ENCODE results near the gene AGPS. TPM values are rescaled to one million over a fixed set of nuclear protein-coding genes. Genes with fewer than 3 reads are reported as not detected.
A peak's percentile ranks its signal among the peaks of the same experiment; 100 is the strongest.

Gene AGPS
- total RNA-seq, 1 experiment from 2014 or later = 124 TPM

DNA sequence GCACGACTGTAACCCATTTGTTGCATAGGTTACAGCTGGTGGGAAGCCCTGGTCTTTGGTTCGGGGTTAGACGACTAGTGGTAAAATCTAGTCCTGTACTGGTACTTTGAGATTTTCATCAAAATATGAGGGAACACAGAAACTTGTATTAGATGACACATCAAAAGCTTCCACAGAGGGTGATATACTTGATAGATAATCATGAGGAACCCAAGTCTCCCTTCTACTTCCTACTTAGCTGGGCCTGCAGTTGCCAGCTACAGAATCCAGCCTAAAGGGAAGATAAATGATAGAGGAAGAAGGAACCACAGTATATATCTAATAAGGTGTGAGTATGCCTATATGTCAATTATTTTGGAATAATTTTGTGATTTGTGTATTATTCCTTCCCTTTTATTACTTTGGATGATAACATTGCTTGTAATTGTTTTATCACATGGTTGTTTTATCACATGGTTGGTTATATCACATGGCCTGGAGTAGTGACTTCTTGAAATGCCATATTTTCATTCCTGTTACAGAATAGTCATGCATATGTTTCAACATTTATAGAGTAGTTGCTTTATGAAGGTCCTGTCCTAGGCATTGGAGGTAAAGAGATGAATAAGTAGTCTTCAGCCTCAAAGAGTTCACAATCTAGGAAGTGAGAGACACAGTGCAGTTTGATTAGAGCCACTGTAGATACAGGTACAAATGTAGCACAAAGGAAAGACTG, 2.9 kb downstream of the AGPS start:
- DNase-seq (ENCODE audit: low read depth in 1 of 2, low spot score in 2 of 2) = no peak

DNA sequence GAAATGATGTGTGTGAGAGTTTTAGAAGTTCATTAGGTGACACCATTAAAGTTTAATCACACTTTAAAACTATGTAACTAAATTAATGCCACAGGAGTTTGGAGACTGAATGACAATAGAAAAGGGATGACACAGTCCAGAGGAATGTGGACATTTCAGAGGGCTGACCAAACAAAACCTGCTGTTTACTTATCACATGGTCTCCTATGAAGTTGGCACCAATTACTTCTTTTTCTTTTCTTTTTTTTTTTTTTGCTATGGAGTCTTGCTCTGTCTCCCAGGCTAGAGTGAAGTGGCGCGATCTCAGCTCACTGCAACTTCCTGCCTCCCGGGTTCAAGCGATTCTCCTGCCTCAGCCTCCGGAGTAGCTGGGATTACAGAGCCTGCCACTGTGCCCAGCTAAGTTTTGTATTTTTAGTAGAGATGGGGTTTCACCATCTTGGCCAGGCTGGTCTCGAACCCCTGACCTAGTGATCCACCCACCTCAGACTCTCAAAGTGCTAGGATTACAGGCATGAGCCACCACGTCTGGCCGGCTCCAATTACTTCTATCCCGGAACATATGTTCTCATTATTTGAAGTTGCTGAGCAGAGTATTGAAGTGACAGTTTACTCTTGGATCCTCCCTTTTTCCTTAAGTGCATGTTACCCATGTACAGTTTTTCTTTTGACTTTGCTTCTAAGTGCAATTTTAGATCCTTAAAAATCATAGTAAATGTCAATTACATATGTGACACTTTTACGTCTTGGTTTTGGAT, 4.3 kb downstream of the AGPS start:
- Histone ChIP-seq H3K4me3 (peak overlapping the region; percentile 13), H3K27ac (peak overlapping the region; percentile 98), H3K9me3 (replicated peaks) (no peaks in the 10 kb centered on the region), H3K4me1 (replicated peaks) (peaks cover 65% of the 10 kb centered on the region), H3K27me3 (replicated peaks) (no peaks in the 10 kb centered on the region), H3K36me3 (peaks cover 16% of the 10 kb centered on the region)
- peak; percentile 65 to 93 for DNase-seq (ENCODE audit: low read depth in 1 of 2, low spot score in 2 of 2)

More for the DNA sequence above, 2.9 kb downstream of the AGPS start:
- H3K27ac ChIP-seq = peak overlapping the region; percentile 98
- H3K4me1 ChIP-seq (replicated peaks) = peaks cover 63% of the 10 kb centered on the region
- H3K9me3 ChIP-seq (replicated peaks) = no peaks in the 10 kb centered on the region
- H3K36me3 ChIP-seq = peaks cover 16% of the 10 kb centered on the region
- H3K27me3 ChIP-seq (replicated peaks) = no peaks in the 10 kb centered on the region
- no peak overlapping the region for H3K4me3 ChIP-seq

DNA sequence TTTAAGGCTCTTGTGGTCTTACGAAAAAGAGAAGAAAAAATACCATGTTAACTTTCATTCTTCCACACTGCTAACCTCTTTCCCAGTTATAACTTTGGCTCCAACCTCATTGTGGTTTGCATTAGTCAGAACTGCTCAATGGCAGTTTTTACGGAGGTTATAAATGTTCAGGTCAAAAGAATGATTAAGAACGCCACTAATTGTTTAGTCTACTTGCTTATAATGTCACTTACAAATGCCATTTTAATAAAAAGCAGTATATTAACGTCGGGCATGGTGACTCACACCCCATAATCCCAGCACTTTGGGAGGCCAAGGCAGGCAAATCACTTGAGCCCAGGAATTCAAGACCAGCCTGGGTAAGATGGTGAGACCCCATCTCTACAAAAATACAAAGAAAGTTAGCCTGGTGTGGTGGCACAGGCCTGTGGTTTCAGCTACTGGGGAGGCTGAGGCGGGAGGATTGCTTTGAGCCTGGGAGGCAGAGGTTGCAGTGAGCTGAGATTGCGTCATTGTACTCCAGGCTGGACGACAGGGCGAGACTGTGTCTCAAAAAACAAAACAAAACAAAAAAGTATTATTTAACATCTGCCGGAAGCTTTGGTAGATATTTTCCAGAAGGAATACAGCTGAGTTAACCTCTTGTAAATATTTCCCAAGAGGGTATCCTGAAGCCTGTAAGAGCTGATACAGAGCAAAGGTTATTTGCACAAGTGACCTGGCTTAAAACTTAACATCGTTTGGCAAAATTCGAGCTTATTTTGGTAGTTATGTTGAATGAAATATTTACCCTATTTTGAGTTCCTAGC, 5.1 kb downstream of the AGPS start:
- H3K4me1 ChIP-seq (replicated peaks) = peaks cover 59% of the 10 kb centered on the region

DNA sequence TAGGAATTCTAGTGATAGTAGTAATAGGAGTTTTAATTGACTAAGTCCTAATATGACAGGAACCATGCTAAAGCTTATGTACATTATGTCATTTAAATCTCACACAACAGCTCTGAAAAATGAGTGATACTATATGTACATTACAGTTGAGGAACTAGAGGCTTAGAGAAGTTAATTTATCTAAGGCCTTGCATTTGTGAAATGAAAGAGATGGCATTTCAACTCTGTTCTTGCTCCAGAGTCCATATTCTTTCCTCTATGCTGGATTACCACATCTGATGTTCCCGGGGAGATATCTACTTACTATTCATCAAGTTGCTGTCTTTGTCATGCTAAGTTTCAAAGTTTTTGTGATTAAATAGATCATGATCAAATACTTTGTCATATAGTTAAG, 5.7 kb downstream of the AGPS start:
- no peaks in the 10 kb centered on the region for H3K9me3 ChIP-seq (replicated peaks)
- no peaks in the 10 kb centered on the region for H3K27me3 ChIP-seq (replicated peaks)
- no peak for DNase-seq (ENCODE audit: low read depth in 1 of 2, low spot score in 2 of 2)
- H3K36me3 ChIP-seq = peaks cover 8% of the 10 kb centered on the region; the same call in 1 of the 2 replicates
- H3K4me1 ChIP-seq (replicated peaks) = peaks cover 59% of the 10 kb centered on the region
- H3K27ac ChIP-seq = peak overlapping the region; percentile 98
- no peak overlapping the region for H3K4me3 ChIP-seq

More for the DNA sequence above, 5.1 kb downstream of the AGPS start:
- Histone ChIP-seq H3K27ac (peak overlapping the region; percentile 98), H3K4me3 (no peak overlapping the region), H3K9me3 (replicated peaks) (no peaks in the 10 kb centered on the region), H3K36me3 (peaks cover 12% of the 10 kb centered on the region), H3K27me3 (replicated peaks) (no peaks in the 10 kb centered on the region)
- peak; percentile 90 to 96 for DNase-seq (ENCODE audit: low read depth in 1 of 2, low spot score in 2 of 2)

DNA sequence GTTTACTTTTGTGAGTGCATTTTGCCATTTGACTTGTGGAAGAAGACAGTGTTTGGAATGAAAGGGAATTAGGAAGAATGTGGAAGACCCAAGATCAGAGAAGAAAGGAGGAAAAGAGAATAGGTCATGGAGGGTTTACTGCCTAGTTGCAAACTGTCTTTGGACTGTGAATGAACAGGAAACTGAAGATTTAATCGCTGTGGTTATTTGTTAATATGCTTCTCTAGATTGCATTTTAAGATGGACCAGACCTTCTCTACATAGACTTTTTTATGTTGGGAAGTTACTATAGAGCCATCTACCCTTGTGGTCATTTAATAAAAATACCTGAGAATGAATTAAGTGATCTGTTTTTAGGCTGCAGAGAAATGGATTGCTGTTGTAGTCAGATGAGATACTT, 6.2 kb downstream of the AGPS start:
- H3K27ac ChIP-seq = peak overlapping the region; percentile 98

DNA sequence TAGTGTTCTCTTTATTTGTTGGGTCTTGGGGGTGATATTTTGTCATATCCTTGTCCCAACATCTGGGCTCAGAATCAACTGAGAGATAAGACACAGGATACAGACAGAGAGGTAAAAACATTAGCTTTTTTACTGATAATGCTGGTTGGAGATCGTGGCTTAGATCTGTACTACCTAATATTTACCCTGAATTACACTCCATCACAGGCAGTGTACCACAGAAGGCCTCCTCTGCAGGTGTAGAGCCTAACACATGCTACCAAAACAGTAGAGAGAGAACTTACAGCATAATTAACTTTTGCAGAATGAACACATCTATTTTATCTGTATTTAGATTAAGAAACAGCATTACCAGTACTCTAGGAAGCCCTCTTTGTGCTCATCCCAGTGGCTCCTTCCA, 6.8 kb downstream of the AGPS start:
- no peaks in the 10 kb centered on the region for H3K9me3 ChIP-seq (replicated peaks)
- no peak for DNase-seq (ENCODE audit: low read depth in 1 of 2, low spot score in 2 of 2)
- H3K4me3 ChIP-seq = no peak overlapping the region
- H3K27ac ChIP-seq = no peak overlapping the region
- peaks cover 2% of the 10 kb centered on the region; the same call in 1 of the 2 replicates for H3K36me3 ChIP-seq
- H3K4me1 ChIP-seq (replicated peaks) = peaks cover 53% of the 10 kb centered on the region
- H3K27me3 ChIP-seq (replicated peaks) = no peaks in the 10 kb centered on the region

More for the DNA sequence above, 6.2 kb downstream of the AGPS start:
- Histone ChIP-seq H3K36me3 (peaks cover 8% of the 10 kb centered on the region; the same call in 1 of the 2 replicates), H3K27me3 (replicated peaks) (no peaks in the 10 kb centered on the region), H3K4me1 (replicated peaks) (peaks cover 59% of the 10 kb centered on the region), H3K4me3 (no peak overlapping the region), H3K9me3 (replicated peaks) (no peaks in the 10 kb centered on the region)
- no peak for DNase-seq (ENCODE audit: low read depth in 1 of 2, low spot score in 2 of 2)

DNA sequence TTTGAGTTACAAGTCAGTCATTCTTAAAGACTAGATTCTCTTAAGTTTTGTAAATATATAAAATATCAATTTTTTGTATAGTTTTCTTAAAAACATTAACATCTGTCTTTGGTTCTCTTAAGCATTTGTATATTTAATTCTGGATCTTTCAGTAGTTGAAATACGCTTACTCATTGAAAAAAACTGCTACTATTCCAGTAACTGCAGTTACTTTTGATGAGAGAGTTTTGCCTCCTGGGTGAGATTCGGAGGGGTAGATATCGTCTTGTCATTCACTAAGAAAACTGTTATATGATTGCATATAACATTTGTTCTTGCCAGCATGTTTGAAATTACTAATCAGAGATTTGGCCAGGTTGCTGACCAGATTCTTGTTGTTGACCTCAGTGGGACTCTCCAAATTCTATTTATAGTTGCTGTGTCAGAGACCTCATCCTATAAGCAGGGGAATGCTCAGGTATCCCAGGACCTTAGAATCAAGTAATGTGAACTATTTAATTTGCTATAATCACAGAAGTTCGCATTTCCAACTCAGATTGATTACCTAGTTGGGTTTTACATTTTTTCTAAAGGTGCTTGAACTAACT, 7.9 kb downstream of the AGPS start:
- no peak for DNase-seq (ENCODE audit: low read depth in 1 of 2, low spot score in 2 of 2)
- H3K4me3 ChIP-seq = no peak overlapping the region
- peaks cover 44% of the 10 kb centered on the region for H3K4me1 ChIP-seq (replicated peaks)
- no peaks in the 10 kb centered on the region for H3K27me3 ChIP-seq (replicated peaks)
- H3K9me3 ChIP-seq (replicated peaks) = no peaks in the 10 kb centered on the region
- H3K27ac ChIP-seq = no peak overlapping the region
- peaks cover 2% of the 10 kb centered on the region; the same call in 1 of the 2 replicates for H3K36me3 ChIP-seq

DNA sequence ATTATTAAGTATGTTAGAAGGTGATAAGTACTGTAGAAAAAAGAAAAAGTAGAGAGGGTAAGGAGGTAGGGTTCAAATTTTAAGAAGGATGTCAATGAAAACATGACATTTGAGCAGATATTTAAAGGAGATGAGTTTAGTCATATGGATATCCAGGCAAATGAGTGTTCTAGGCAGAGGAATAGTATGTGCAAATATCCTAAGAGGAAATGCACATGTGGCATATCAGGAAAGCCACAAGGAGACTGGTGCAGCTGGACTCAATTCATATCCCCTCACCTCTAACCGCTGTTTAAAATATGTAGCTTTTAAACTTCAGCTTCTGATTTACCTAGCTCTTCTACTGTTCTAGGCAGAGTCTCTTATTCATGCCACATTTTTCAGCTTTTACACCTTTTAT, 9.5 kb downstream of the AGPS start:
- H3K27ac ChIP-seq = no peak overlapping the region
- DNase-seq (ENCODE audit: low read depth in 1 of 2, low spot score in 2 of 2) = no peak
- no peak overlapping the region for H3K4me3 ChIP-seq
- H3K4me1 ChIP-seq (replicated peaks) = peaks cover 30% of the 10 kb centered on the region
- H3K9me3 ChIP-seq (replicated peaks) = no peaks in the 10 kb centered on the region
- no peaks in the 10 kb centered on the region for H3K27me3 ChIP-seq (replicated peaks)
- H3K36me3 ChIP-seq = peaks cover 2% of the 10 kb centered on the region; the same call in 1 of the 2 replicates

DNA sequence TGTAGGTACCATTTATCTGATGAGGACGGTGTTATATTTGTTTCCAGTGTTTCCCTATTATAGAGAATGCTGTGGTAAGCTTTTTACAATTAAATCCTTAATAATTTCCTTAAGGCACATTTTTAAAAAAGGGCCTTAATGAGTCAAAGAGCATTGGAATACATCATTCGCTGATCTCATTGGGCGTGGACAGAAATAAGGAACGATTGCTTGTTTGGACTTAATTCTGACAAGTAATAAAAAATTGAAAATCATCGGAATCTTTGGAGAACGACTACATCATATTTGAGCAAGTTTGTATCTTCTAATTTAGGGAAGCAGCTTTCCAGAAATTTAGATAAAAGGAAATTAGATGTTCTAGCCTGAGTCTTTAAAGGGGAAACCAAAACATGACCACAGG, 11.3 kb downstream of the AGPS start:
- H3K27me3 ChIP-seq (replicated peaks) = no peaks in the 10 kb centered on the region
- H3K9me3 ChIP-seq (replicated peaks) = no peaks in the 10 kb centered on the region
- no peak overlapping the region for H3K27ac ChIP-seq
- no peak overlapping the region for H3K4me3 ChIP-seq
- H3K36me3 ChIP-seq = peaks cover 2% of the 10 kb centered on the region; the same call in 1 of the 2 replicates
- peaks cover 26% of the 10 kb centered on the region for H3K4me1 ChIP-seq (replicated peaks)
- no peak for DNase-seq (ENCODE audit: low read depth in 1 of 2, low spot score in 2 of 2)

DNA sequence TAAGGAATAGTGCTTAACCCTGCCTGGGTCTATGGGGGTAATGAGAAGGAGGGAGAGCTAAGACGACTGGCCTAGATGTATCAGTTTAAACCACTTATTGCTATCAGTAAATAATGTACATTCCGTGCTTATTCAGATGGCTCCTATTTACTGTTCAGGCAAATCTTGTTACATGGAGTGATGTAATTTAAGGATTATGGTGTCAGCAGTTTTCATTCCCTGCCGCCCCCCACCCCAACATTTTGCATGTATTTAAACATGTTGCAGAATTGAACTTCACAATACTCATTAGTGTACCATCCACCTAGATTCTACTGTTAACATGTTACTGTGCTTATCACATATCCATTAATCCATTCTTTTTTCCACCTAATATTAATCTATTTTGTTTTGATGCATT, 11.7 kb downstream of the AGPS start:
- H3K4me3 ChIP-seq = no peak overlapping the region
- H3K27ac ChIP-seq = no peak overlapping the region

DNA sequence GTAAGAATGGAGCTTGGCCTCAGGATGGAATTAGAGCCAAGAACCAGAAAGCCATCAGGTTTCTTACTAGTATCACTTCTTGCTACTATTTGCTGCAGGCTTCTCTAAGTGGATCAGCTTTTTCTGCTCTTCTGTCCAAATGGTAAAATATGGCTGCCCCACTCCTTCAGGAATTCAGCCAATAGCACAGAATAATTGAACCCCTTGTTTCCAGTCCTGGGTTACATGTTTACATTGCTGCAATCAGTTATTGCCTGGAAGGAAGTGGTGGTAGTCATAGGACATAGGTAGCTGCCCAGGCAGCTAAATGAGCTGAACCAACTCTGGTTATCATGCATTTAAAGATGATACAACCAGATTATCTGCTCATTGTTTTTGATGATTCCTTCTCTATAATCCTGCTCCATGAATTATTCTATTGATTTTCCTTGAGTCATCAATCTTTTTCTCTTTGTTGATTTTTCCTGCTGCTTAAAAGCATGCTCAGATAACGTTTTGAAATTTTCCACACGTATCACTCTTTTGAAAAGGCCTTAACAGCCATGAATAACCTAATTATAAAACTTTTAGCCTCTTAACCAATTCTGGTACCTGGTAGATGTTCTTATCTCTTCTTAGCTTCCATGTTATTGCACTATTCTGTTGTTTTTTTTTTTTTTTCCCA, 12.6 kb downstream of the AGPS start:
- Histone ChIP-seq H3K4me3 (no peak overlapping the region), H3K4me1 (replicated peaks) (peaks cover 18% of the 10 kb centered on the region), H3K36me3 (peaks cover 2% of the 10 kb centered on the region; the same call in 1 of the 2 replicates), H3K27ac (no peak overlapping the region), H3K9me3 (replicated peaks) (no peaks in the 10 kb centered on the region), H3K27me3 (replicated peaks) (no peaks in the 10 kb centered on the region)
- DNase-seq (ENCODE audit: low read depth in 1 of 2, low spot score in 2 of 2) = no peak

More for the DNA sequence above, 11.7 kb downstream of the AGPS start:
- no peaks in the 10 kb centered on the region for H3K9me3 ChIP-seq (replicated peaks)
- H3K36me3 ChIP-seq = peaks cover 2% of the 10 kb centered on the region; the same call in 1 of the 2 replicates
- no peak for DNase-seq (ENCODE audit: low read depth in 1 of 2, low spot score in 2 of 2)
- H3K27me3 ChIP-seq (replicated peaks) = no peaks in the 10 kb centered on the region
- peaks cover 22% of the 10 kb centered on the region for H3K4me1 ChIP-seq (replicated peaks)

DNA sequence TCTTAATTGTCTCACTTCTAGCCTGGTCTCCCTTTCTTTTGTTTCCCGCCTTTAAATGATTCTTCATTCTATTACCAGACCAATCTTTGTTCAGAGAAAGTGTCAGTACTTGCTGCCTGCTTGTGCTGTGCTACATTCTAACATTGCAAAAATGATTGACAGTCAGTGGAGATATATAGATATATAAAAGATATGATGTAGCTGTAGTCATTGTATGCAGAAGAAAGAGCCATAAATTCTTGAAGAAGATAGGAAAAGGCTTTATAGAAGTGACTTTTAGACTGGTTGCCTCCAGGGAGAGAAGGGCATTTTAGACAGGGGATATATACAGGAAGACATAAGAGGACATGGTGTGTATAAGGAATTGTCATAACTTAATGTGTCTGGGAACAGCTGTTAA, 13.6 kb downstream of the AGPS start:
- Histone ChIP-seq H3K4me3 (no peak overlapping the region), H3K27me3 (replicated peaks) (no peaks in the 10 kb centered on the region), H3K36me3 (peaks cover 2% of the 10 kb centered on the region; the same call in 1 of the 2 replicates), H3K9me3 (replicated peaks) (no peaks in the 10 kb centered on the region), H3K27ac (no peak overlapping the region), H3K4me1 (replicated peaks) (peaks cover 11% of the 10 kb centered on the region; the same call in 1 of the 2 replicates)
- no peak for DNase-seq (ENCODE audit: low read depth in 1 of 2, low spot score in 2 of 2)

DNA sequence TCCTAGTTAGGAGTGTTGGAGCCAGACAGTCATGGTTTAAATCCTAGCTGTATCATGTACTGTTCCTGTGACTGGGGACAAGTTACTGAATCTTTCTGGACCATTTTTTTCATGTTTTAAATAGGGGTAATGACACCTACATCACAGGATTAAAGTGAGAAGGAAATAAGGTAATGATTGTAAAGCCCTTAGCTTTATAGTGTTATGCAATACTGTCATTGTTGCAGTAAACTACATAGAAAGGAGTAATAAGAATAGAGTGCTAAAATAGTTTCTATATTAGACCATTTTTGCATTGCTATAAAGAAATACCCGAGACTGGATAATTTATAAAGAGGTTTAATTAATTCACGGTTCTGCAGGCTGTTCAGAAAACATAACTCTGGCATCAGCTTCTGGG, 14.5 kb downstream of the AGPS start:
- Histone ChIP-seq H3K27me3 (replicated peaks) (no peaks in the 10 kb centered on the region), H3K36me3 (peaks cover 2% of the 10 kb centered on the region; the same call in 1 of the 2 replicates), H3K27ac (no peak overlapping the region), H3K4me1 (replicated peaks) (peaks cover 11% of the 10 kb centered on the region; the same call in 1 of the 2 replicates), H3K9me3 (replicated peaks) (no peaks in the 10 kb centered on the region), H3K4me3 (no peak overlapping the region)
- no peak for DNase-seq (ENCODE audit: low read depth in 1 of 2, low spot score in 2 of 2)

Measured in SJSA1 (cell line).